H9 (cell line): ENCODE results near the gene ENOX1. TPM values are rescaled to one million over a fixed set of nuclear protein-coding genes. Genes with fewer than 3 reads are reported as not detected.
"Not testable (repeated sequence)": the region's sequence is repeated elsewhere in the genome, so short reads cannot be mapped to it uniquely, and the experiment has no call there.

Experiments
- DNase-seq: peaks from one replicate; pipeline ENCODE4 v3.0.0-alpha.2; 2017
- H2AFZ ChIP-seq: one replicate; pipeline ENCODE4 v1.6.1; 2013; ENCODE audit warnings: mild to moderate bottlenecking, low read length, control low read depth, moderate library complexity
- H2AK5ac ChIP-seq: 2 replicates; pipeline ENCODE4 v1.6.1; 2013; ENCODE audit warnings: low read length, control low read depth, mixed read lengths; ENCODE audit not compliant: insufficient read length
- H2BK120ac ChIP-seq: one replicate; pipeline ENCODE4 v1.6.1; 2013; ENCODE audit warnings: low read depth, mild to moderate bottlenecking, low read length, control low read depth, inconsistent platforms; ENCODE audit not compliant: poor library complexity, severe bottlenecking
- H2BK12ac ChIP-seq: 2 replicates; pipeline ENCODE4 v1.6.1; 2013; ENCODE audit warnings: low read length, control low read depth, mixed read lengths, low read depth; ENCODE audit not compliant: insufficient read length
- H2BK15ac ChIP-seq: 2 replicates; pipeline ENCODE4 v1.6.1; 2013; ENCODE audit warnings: low read depth, low read length, control low read depth
- H2BK20ac ChIP-seq: one replicate; pipeline ENCODE4 v1.6.1; 2013; ENCODE audit warnings: low read depth, mild to moderate bottlenecking, low read length, control low read depth, inconsistent platforms; ENCODE audit not compliant: poor library complexity, severe bottlenecking
- H2BK5ac ChIP-seq: 2 replicates; pipeline ENCODE4 v1.6.1; 2013; ENCODE audit warnings: low read length, control low read depth, mixed read lengths; ENCODE audit not compliant: insufficient read length
- H3K14ac ChIP-seq: 2 replicates; pipeline ENCODE4 v1.6.1; 2013; ENCODE audit warnings: low read length, control low read depth; ENCODE audit not compliant: insufficient read depth
- H3K18ac ChIP-seq: 2 replicates; pipeline ENCODE4 v1.6.1; 2013; ENCODE audit warnings: low read depth, mild to moderate bottlenecking, mixed read lengths, low read length, control low read depth; ENCODE audit not compliant: insufficient read length
- H3K23ac ChIP-seq: 2 replicates; pipeline ENCODE4 v1.6.1; 2013; ENCODE audit warnings: low read length, control low read depth, mixed read lengths, low read depth; ENCODE audit not compliant: insufficient read length
- H3K23me2 ChIP-seq: 2 replicates; pipeline ENCODE4 v1.6.1; 2013; ENCODE audit warnings: low read depth, mild to moderate bottlenecking, mixed read lengths, low read length, control low read depth; ENCODE audit not compliant: insufficient read length, poor library complexity, severe bottlenecking
- H3K27ac ChIP-seq: 2 replicates; pipeline ENCODE4 v1.5.1; 2013; ENCODE audit warnings: low read length, control low read depth, mixed read lengths, low read depth; ENCODE audit not compliant: insufficient read length
- H3K27me3 ChIP-seq: 2 replicates; pipeline ENCODE4 v1.6.1; 2013; ENCODE audit warnings: low read length, control low read depth, inconsistent platforms; ENCODE audit not compliant: insufficient read depth
- H3K4ac ChIP-seq: 2 replicates; pipeline ENCODE4 v1.6.1; 2013; ENCODE audit warnings: low read depth, mild to moderate bottlenecking, control low read depth, inconsistent platforms, low read length, moderate library complexity
- H3K4me1 ChIP-seq: 2 replicates; pipeline ENCODE4 v1.6.1; 2013; ENCODE audit warnings: low read length, control low read depth, inconsistent platforms; ENCODE audit not compliant: insufficient read depth
- H3K4me2 ChIP-seq: 2 replicates; pipeline ENCODE4 v1.6.1; 2013; ENCODE audit warnings: low read length, control low read depth, mixed read lengths; ENCODE audit not compliant: insufficient read length, insufficient read depth
- H3K56ac ChIP-seq: 2 replicates; pipeline ENCODE4 v1.6.1; 2013; ENCODE audit warnings: low read depth, mild to moderate bottlenecking, mixed read lengths, low read length, control low read depth; ENCODE audit not compliant: insufficient read length
- H3K79me1 ChIP-seq: 2 replicates; pipeline ENCODE4 v1.6.1; 2013; ENCODE audit warnings: low read depth, mild to moderate bottlenecking, moderate library complexity, low read length, control low read depth, inconsistent platforms; ENCODE audit not compliant: insufficient read depth, poor library complexity, severe bottlenecking
- H3K79me2 ChIP-seq: 2 replicates; pipeline ENCODE4 v1.6.1; 2013; ENCODE audit warnings: low read length, control low read depth, inconsistent platforms; ENCODE audit not compliant: insufficient read depth
- H3K9ac ChIP-seq: 2 replicates; pipeline ENCODE4 v1.6.1; 2013; ENCODE audit warnings: low read length, control low read depth, mixed read lengths; ENCODE audit not compliant: insufficient read length; ENCODE audit errors: extremely low read depth
- H3K9me3 ChIP-seq: one replicate; pipeline ENCODE4 v1.6.1; 2013; ENCODE audit warnings: low read depth, low read length, inconsistent platforms; ENCODE audit not compliant: control insufficient read depth
- H3T11ph ChIP-seq: one replicate; pipeline ENCODE4 v1.6.1; 2013; ENCODE audit warnings: mild to moderate bottlenecking, low read length, control low read depth, inconsistent platforms
- H4K20me1 ChIP-seq: one replicate; pipeline ENCODE4 v1.6.1; 2013; ENCODE audit not compliant: control insufficient read depth, insufficient read length, insufficient read depth
- H4K5ac ChIP-seq: 2 replicates; pipeline ENCODE4 v1.6.1; 2013; ENCODE audit warnings: low read depth, mild to moderate bottlenecking, mixed read lengths, low read length, control low read depth; ENCODE audit not compliant: insufficient read length
- H4K8ac ChIP-seq: replicated peaks from 2 replicates; pipeline ENCODE4 v1.6.1; 2013; ENCODE audit warnings: low read length, control low read depth, mixed read lengths, low read depth; ENCODE audit not compliant: insufficient read length
- H4K91ac ChIP-seq: 2 replicates; pipeline ENCODE4 v1.6.1; 2013; ENCODE audit warnings: low read depth, mild to moderate bottlenecking, moderate library complexity, mixed read lengths, low read length, control low read depth; ENCODE audit not compliant: insufficient read length
- H3K27ac Mint-ChIP-seq, 3 experiments: 2 replicates in 2 of 3; 3 replicates in 1 of 3; pipeline ENCODE4 v1.8.0; 2020 to 2021; ENCODE audit warnings: mixed read lengths in 3 of 3, mild to moderate bottlenecking in 1 of 3, moderate library complexity in 1 of 3
- H3K27me3 Mint-ChIP-seq: 2 replicates; pipeline ENCODE4 v1.8.0; 2021; ENCODE audit warnings: low read depth, mild to moderate bottlenecking, moderate library complexity, mixed read lengths
- H3K36me3 Mint-ChIP-seq, 3 experiments: 2 replicates in 2 of 3; 3 replicates in 1 of 3; pipeline ENCODE4 v1.8.0; 2020 to 2021; ENCODE audit warnings: low read depth in 3 of 3, mixed read lengths in 3 of 3; ENCODE audit not compliant: insufficient read depth in 1 of 3
- H3K4me1 Mint-ChIP-seq, 2 experiments: 2 replicates each; pipeline ENCODE4 v1.8.0; 2020; ENCODE audit warnings: mixed read lengths in 2 of 2
- H3K4me3 Mint-ChIP-seq, 2 experiments: 2 replicates in 1 of 2; 3 replicates in 1 of 2; pipeline ENCODE4 v1.8.0; 2020 to 2021; ENCODE audit warnings: mild to moderate bottlenecking in 2 of 2, mixed read lengths in 2 of 2, moderate library complexity in 1 of 2
- H3K9me3 Mint-ChIP-seq, 2 experiments: 2 replicates in 1 of 2; 3 replicates in 1 of 2; pipeline ENCODE4 v1.8.0; 2020; ENCODE audit warnings: mild to moderate bottlenecking in 2 of 2, mixed read lengths in 2 of 2, moderate library complexity in 1 of 2
- CTCF ChIP-seq: fragments of 200-600 bp; sonication (generic); conservative IDR thresholded peaks from 3 replicates; pipeline ENCODE4 v1.8.0; 2021; ENCODE audit warnings: antibody characterized with exemption, mild to moderate bottlenecking
- WGBS: extraction: QIAGEN DNeasy Blood & Tissue Kit; methylation state at CpG from one replicate; pipeline ENCODE4 v1.1.7; 2013; ENCODE audit warnings: missing lambda C conversion rate, low lambda C conversion rate, mixed read lengths; ENCODE audit not compliant: insufficient read length; ENCODE audit errors: extremely low coverage; 5-methylcytosine and 5-hydroxymethylcytosine counted together
- total RNA-seq: library from RNA; stranded (reverse); gene quantifications from 2 replicates; pipeline ENCODE4 v1.2.1, GENCODE V29; 2021

The ENOX1 gene
- total RNA-seq, 1 experiment from 2014 or later: 0.24 TPM

GRCh38 chr13:43353631-43354030 lies 433.1 kb downstream of the ENOX1 start:
- Histone ChIP-seq H2BK5ac (no peak overlapping the region), H3T11ph (no peak overlapping the region), H4K8ac (no peak overlapping the region), H2BK120ac (no peak overlapping the region), H3K23ac (no peak overlapping the region), H3K27ac (no peak overlapping the region), H3K14ac (no peak overlapping the region), H3K79me1 (no peaks in the 10 kb centered on the region), H3K4me1 (peaks cover 5% of the 10 kb centered on the region; the same call in 1 of the 2 replicates), H3K4me2 (no peak overlapping the region), H3K23me2 (no peaks in the 10 kb centered on the region), H2BK12ac (no peak overlapping the region), H3K4ac (no peak overlapping the region), H2AK5ac (no peak overlapping the region), H2BK15ac (no peak overlapping the region), H3K9ac (no peak overlapping the region), H3K27me3 (no peaks in the 10 kb centered on the region), H3K79me2 (no peaks in the 10 kb centered on the region), H2AFZ (no peak overlapping the region), H3K9me3 (no peaks in the 10 kb centered on the region), H2BK20ac (no peak overlapping the region), H3K18ac (no peak overlapping the region), H4K5ac (no peak overlapping the region), H4K91ac (no peak overlapping the region), H4K20me1 (no peaks in the 10 kb centered on the region), H3K56ac (no peak overlapping the region)
- Mint-ChIP-seq H3K4me1 (peaks cover 31 to 35% of the 10 kb centered on the region in 2 experiments), H3K4me3 (no peak overlapping the region), H3K36me3 (no peaks in the 10 kb centered on the region; a peak in 1 of 7 replicates), H3K27ac (no peak overlapping the region), H3K27me3 (no peaks in the 10 kb centered on the region; the same call in 1 of the 2 replicates), H3K9me3 (no peaks in the 10 kb centered on the region)
- WGBS: no CpG with 5 or more reads among the region's 4 CpGs
- DNase-seq: no peak
- TF ChIP-seq CTCF: no peak

- not testable (repeated sequence) for H3K27ac ChIP-seq, H4K20me1 ChIP-seq, H3K18ac ChIP-seq, H2BK15ac ChIP-seq, H4K91ac ChIP-seq, H3K79me1 ChIP-seq, H3K36me3 Mint-ChIP-seq, H4K5ac ChIP-seq, H3K4me3 Mint-ChIP-seq, H3T11ph ChIP-seq, H3K23me2 ChIP-seq, H3K23ac ChIP-seq, H2AFZ ChIP-seq, H2AK5ac ChIP-seq, H2BK12ac ChIP-seq, H3K79me2 ChIP-seq, H3K14ac ChIP-seq, H3K27me3 Mint-ChIP-seq, H3K4me2 ChIP-seq, H2BK120ac ChIP-seq, H3K9me3 Mint-ChIP-seq, H2BK5ac ChIP-seq, H3K4me1 ChIP-seq, H3K27ac Mint-ChIP-seq, H3K4ac ChIP-seq, H2BK20ac ChIP-seq, H3K9me3 ChIP-seq, H4K8ac ChIP-seq, H3K27me3 ChIP-seq, DNase-seq, H3K56ac ChIP-seq, H3K9ac ChIP-seq
- WGBS: no CpG with 5 or more reads among the region's 3 CpGs
- H3K4me1 Mint-ChIP-seq: peaks cover 32 to 34% of the 10 kb centered on the region in 2 experiments
Measured at GRCh38 chr13:43351612-43352011, 435.2 kb downstream of the ENOX1 start.
